HG02973 (cell line): ENCODE measurements around the gene SNRPD3.

Experiments
- ATAC-seq: cut with Tn5 transposase; IDR thresholded peaks from one replicate; pipeline ENCODE4 v1.9.1; 2021; ENCODE audit warnings: moderate library complexity; ENCODE audit not compliant: unreplicated experiment

The SNRPD3 gene

DNA sequence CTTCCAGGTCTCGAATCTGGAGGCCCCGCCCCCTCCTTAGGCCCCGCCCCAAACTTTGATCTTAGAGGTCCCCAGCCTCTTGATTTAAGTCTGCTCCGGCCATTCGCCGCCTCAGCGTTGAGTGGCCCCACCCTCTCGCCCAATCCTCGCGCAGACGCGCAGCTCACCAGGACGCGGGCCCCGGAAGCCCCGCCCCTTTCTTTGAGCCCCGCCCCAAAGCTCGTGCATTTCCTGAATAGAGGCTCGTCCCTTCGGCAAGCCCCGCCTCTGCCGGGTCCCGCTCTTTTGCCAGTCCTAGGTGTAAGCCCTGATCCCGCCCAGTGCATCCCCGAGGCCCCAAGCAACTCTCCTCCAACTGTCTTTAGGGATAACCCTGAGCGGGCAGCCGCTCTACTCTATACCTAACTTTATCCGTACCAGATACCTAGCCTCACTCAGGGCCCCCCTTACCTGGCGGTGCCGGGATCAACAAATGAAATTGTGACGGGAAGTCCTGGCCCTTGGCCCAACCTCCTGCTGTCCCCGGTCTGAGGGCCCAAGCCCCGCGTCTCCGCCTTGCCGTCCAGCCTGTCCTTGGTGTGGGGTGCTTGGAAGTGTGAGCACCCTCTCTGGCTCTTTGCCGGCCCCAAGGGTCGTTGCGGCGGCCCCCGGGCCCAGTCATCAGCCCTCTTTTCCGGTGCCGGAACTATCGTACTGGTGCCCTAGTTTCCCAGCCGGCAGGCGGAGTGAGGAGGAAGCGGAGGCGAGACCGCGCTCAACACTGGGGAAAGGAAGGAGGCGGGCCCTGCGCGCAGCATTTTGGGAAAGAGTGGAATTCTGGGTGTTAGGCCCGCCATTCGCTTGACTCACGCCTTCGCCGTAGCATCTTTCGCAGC is at the start of gene SNRPD3:
SNRPD3 (plus strand) TSS at position 835 of the 875 bp plus-strand sequence. CDS start 1,676 bp downstream, outside the sequence.
- ATAC-seq: peak; percentile 66

DNA sequence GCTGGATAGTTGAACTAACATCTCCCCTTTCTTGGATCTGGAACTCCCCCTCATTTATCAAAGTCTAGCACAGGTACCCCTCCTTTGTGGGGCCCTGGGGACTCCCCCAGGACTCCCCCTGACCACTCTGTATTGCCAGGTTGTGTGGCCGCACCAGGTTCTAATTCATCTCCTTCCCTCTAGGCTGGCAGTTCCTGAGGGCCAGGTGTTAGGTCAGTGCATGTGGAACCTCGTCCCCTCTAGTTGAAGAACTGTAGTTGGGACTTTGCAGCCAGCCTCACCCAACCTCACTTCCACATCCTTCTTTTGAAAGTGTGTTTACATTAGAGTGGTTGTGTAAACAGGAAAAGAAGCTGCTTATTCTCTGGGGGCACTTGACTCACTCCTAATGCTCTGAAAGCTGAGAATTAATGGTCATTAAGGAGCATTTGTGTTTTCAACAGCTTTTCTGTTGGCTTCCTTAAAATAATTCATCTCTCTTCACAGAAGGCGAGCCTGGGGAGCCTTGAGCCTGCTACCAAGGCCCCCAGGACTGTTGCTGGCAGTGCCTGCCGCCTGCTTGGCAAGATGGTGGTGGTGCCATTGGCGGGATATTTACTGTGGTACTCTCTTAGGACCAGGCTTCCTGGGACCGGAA is 48.9 kb upstream of the SNRPD3 start:
- ATAC-seq: no peak

DNA sequence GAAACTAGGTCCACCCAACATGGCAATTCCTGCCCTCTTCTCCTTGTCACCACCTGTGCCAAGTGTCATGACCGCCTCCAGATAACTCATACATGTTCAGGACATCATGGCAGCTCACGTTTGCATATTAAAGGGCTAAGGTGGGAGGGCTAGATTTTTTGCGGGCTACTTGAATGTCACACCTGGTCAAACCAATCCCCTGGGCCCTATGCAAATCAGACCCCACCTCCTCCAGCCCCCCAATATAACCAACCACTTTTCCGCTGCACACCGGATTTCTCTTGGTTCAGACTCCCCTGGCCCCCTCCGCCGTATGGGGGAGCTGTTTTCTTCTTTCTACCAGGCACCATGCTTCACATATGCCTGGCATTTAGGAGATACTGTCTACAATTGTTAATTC is 48.1 kb upstream of the SNRPD3 start:
- ATAC-seq: no peak

DNA sequence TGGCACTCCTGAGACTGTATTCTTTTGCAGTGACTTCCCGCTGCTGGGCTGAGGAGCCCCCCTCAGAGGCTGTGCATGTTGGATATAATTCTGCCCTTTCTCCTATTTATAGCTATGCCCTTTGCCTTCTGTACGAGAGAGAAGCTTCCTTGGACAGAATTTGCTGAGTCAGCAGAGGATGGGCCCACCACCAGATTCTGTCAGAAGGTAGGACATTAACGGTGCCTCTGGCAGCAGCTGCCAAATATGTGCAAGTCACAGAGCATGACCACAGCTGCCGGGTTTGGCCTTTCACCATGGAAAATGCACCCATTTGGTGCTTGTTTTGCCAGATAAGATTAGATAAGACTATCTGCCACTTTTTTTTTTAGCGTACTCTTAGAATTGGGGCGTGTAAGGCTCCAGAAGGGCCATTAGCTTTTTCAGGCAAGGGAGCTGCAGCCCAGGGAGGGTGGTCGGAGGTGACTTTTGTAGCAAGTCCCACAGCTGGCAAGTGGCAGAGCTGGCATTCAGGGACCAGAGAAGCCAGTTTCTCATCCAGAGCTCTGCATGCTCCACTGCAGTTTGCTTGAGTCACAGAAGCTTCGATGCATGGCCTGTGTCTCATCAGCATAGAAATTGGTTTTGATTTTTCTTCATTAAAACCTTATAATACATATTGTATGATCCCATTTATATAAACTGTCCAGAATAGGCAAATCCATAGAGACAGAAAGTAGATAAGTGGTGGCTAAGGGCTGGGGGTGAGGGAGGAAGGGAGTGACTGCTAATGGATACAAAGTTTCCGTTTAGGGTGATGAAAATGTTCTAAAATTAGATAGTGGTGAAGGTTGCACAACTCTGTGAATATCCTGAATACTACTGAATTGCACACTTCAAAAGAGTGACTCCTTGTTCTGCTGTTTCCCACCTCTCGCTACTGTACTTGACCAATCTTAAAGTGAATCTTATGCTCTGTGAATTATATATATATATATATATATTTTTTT is 44.9 kb upstream of the SNRPD3 start:
- no peak for ATAC-seq

DNA sequence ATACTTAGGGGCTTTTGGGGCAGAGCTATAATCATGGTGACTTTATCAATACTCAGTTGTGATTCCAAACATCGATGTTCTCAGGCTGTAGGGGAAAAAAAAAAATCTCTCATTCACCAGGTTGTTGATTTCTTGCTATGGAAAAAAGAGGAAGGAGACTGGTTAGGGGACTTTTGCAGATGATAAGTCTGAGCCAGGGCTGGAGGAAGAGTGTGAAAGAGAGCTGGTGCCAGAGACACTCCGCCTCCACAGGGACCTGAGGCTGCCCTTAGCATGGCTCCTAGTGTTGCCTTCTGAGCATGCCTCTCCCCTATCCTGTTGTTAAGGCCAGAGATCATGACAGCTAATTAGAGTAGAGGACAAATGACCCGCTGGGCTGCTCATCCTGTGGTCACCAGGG is 43.8 kb upstream of the SNRPD3 start:
- ATAC-seq: no peak

DNA sequence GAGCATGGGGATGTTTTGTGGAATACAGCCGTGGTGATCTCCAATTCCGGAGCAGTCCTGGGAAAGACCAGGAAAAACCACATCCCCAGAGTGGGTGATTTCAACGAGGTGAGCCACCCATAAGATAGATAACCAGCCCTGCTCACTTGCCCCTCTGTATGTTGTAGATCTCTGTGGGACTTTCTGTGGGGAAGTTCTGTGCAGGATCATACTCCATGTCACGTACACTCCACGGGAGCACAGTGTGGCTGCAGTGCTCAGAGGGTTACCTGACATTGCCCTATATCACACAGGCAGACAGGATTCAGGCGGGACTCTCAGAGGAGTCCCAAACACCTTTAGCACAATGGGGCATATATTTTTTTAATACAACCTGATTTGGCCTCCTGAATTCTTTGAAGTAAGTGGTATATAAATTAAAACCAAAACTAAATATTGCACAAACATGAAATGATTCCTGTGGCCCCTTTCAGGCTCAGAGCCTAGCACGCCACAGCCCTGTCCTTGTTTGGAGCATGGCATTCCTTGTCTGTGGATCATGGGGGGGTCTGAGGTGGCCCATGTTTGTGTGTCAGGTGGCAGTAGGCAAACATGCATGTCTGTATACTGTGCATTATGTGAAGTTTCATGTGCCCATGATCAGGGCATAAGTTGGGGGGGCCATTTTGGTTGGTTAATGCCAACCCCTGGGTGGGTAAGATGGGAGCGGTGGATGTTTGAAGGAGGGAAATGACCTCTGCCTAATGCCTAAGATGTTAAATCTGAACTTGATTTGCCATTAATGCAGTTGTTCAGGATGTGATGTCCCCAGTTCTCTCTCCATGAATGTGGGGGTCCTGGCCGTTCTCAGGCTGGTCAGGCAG is 42.2 kb upstream of the SNRPD3 start:
- ATAC-seq: no peak

DNA sequence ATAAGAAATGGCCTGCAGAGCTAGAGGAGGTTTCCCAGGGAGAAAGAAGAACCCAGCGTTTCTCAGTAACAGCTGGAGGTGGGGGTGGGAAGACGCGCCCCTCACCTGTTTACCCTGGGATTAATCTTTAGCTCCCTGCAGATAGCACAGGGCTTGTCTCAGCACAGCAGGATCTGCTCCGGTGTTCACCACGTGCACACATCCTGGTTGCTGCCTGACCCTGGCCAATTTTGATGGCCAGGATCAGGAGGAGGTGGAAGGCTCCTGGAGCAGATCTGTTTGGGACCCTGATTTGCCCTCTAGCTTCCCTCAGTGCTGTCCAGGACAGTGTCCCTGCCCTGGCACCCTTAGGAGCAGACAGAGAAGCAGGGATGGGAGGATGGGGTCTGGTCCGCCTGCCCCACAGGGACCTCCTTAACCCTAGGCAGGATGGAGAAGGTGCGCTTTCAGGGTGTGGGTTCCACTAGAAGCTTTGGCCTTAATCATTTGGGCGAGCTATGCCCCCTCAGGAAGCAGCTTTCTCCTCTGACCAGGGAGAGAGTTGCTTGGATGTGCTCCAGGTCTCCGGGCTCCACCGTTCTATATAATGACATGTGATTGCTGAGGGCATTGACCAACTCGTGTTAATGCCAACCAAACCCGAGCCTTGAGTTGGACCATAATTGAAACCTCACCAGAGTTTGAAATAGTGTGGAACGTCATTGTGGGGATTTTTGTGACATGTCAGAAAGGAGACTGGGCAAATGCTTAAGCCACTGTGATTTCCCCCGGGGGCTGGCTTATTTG is 41.4 kb upstream of the SNRPD3 start:
- ATAC-seq: no peak

DNA sequence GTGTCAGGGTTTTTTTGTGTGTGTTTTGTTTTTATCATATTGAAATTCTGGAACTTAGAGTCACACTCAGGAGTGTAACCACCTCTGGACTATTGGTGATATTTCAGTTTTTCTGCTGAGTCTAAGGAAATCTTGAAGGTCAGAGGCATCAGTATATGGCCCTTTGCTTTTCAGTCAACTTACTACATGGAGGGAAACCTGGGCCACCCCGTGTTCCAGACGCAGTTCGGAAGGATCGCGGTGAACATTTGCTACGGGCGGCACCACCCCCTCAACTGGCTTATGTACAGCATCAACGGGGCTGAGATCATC is 40.8 kb upstream of the SNRPD3 start:
- ATAC-seq: no peak

DNA sequence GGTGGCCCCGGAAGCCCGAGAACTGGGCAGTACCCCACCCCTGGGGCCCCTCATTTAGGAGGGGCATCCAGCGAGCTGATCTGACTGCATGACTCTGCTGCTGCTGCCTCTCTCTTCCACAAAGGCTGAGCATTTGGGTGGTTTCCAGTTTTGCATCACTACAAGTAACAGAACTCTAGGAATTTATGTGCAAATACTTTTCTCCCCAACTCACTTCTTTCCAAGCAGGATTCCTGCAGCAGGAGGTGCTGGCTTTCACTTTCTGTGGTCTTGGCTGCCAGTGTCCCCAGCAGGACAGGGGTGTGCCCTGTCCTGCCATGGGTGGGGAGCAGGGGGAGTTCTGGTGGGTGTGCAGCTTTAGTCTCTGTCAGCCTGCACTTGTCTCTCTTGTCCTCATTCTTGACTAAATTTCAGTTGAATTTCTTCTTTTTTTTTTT is 39.5 kb upstream of the SNRPD3 start:
- no peak for ATAC-seq

DNA sequence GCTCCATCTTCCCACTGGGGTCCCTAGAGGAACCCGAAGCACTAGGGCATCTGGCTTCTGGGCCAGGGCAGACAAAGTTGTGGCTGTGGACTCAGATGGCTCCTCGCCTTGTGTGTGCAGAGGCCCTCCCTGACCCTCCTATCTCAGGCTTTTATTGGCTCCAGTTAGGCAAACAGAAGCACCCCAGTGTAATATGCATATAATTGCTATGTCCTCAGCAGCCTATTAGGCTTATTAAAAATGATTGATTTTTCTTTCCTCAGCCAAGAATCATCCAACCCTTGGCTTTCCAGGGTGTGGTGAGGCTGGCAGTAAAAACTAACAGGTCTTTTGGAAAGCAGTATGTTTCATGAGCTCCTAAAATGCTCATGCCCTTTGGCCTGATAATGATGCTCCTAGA is 38.4 kb upstream of the SNRPD3 start:
- no peak for ATAC-seq

DNA sequence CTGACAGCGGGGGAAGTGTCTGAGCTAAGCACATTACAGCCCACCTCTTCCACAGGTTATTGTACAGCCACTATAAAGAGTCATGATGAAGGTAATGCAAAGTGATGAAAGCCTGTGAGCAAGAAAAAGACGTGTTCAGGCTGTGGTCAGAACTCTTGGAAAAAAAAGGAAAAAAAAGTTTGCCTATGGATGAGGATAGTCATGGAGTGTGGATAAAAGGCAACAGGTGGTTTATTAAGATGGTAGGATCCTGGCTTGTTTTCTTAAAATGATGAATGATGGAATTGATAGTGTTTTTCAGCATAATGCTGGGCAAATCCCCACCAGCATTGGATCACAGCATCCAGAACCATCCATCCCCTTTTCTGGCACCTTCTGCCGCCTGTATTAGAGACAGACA is 37.6 kb upstream of the SNRPD3 start:
- no peak for ATAC-seq

DNA sequence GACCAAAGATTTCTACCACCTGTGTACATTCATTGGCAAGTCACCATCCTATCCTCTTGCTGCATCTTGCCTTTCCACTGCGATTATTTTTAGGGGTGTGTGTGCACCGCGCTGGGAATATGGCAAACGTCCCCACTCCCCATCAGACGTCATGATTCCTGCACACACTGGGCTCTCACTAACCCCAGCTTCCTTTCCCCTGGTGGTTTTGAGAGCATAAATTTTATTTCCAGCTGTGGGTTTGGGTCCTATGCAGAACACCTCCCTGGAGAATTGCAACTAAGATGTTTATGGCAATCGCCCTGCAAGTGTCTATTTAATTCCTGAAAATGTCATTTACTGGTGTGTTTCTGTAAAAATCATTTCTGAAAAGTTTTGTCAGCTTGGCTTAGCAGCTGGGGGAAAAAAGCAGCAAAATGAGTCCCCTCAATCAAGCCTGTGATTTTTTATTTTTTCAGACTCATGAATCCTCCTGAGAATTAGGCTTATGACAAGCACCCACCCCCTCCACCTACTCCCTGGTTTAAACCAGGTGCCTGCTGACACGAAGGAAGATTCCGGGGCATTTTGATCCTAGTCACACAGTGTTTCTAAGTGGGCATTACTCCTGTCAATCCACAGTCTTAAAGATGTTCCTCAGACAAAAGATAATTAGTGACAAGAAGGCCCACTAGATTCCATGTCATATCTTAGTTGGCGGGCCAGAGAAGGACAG is 36.9 kb upstream of the SNRPD3 start:
- no peak for ATAC-seq

DNA sequence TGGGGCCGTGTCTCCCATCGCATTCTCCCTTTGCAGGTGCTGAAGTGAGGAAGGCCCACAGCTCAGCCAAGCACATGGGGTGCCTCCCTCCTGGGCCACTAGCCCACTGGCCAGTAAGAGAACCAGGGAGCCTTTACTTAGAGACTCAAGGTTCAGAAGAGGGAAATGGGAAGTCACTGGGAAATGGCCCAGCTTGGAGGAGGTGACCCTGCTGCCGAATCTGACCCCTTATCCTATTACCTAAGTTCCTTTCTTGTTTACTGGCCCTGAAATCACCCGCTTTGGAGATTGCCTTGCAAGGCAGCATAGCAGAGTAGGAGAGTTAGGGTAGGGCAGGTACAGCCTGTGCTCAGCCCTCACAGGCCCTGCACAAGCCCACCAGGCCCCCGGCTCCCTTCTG is 36.3 kb upstream of the SNRPD3 start:
- ATAC-seq: no peak

DNA sequence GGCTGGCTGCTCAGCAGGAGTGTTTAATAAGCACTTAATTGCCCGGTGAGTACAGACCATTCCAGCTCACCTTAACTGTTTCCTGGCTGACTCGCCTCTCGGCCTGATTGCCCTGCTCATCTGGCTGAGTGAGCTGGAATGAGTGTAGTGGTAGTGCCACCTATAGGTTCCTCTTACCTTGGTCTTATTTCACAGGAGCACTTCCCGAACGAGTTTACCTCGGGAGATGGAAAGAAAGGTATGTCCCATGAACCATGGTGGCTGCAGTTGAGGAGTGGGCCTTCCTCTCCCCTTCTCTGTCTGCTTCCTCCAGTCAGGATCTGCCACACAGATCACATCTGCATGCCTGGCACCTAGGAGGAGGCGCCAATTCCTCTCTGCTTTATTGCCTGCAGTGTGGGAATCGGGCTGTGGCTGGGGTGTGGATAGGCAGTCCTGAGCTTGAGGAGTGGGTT is 34.0 kb upstream of the SNRPD3 start:
- no peak for ATAC-seq

DNA sequence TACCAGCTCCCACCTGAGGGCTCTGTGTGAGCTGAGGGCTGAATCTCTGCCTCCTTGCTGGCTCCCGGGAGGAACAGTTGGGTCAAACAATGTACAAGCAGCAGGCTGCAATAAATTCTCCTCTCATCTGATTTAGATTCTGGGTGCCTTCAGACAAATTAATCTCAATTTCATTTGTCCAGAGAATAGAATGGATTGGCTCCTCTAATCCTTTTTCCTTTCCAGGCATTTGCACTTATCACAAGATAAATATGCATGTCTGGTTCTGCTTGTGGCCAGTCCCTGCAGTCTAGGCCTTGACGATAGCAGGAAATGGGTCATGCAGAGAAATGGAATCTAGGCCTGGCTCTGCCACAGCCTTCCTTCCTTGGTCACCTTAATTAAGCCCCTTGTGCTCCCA is 31.9 kb upstream of the SNRPD3 start:
- ATAC-seq: no peak

DNA sequence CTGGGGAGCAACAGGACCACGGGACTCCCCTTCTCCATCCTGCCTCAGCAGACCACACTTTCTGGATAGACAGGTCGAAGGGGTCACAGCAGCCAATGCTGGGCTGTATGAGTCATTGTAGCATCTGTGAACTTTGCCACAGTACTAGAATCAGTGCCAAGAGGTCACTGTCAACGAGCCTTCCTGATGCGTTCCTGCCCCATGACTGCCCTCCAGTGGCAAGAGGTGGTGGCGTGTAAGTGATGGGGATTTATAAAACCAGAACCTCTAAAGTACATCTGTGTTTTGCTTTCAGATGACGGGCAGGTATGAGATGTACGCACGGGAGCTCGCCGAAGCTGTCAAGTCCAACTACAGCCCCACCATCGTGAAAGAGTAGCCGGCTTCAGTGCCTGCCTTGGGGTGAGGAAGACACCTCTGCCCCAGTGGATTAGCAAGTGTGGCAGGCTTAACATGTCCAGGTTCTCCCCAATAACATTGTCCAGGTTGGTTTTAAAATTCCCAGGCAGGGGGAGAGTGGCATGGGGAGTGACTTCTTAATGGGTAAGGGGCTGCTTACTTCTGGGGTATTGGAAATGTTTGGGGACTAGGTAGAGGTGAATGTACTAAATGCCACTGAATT is 30.3 kb upstream of the SNRPD3 start:
- peak; percentile 68 for ATAC-seq

DNA sequence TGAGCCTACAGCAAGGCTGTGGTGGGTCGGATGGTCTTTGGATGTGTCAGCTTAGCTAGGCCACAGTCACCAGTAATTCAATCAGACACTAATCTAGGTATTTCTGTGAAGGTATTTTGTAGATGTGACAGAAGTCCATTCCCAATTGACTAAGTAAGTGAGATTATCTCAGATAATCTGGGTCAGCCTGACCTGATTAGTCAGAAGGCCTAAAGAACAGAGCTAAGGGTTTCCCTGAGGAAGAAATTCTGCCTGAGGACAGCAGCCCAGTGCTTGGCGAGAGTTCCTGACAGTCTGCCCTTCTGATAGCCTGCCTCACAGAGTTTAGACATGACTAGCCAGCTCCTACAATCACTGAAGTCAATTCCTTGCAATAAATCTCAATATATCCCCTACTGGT is 29.6 kb upstream of the SNRPD3 start:
- no peak for ATAC-seq

DNA sequence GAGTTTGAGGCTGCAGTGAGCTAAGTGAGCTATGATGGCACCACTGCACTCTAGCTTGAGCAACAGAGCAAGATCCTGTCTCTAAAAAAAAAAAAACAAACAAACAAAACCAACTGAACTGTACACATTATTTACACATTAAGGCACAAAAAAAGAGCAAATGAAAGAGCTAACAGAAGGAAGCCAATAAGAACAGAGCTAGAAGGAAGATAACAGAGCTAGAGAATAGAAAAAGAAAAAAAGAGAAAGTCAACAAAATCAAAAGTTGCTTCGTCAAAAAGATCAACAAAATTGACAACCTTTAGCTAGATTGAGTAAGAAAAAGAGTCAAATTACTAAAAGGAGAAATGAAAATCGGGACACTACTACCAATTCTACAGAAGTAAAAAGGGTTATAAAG is 25.9 kb upstream of the SNRPD3 start:
- no peak for ATAC-seq
